NB4 (cell line): ENCODE results near the gene GPC5.

Source experiments
- CTCF ChIP-seq: IDR thresholded peaks from one replicate; pipeline ENCODE4 v1.5.1; 2012; ENCODE audit warnings: low read depth, low read length
- MYC ChIP-seq: IDR thresholded peaks from 2 replicates; pipeline ENCODE4 v1.6.1; 2011; ENCODE audit warnings: low read depth, low read length
- POLR2A ChIP-seq: IDR thresholded peaks from 2 replicates; pipeline ENCODE4 v1.6.1; 2011; ENCODE audit warnings: mild to moderate bottlenecking; ENCODE audit not compliant: insufficient read length; ENCODE audit errors: extremely low read depth
- TF ChIP-seq, protein P1 (sequence below): IDR thresholded peaks from 2 replicates; pipeline ENCODE4 v1.6.1; 2011; ENCODE audit warnings: low read depth, low read length

DNA sequence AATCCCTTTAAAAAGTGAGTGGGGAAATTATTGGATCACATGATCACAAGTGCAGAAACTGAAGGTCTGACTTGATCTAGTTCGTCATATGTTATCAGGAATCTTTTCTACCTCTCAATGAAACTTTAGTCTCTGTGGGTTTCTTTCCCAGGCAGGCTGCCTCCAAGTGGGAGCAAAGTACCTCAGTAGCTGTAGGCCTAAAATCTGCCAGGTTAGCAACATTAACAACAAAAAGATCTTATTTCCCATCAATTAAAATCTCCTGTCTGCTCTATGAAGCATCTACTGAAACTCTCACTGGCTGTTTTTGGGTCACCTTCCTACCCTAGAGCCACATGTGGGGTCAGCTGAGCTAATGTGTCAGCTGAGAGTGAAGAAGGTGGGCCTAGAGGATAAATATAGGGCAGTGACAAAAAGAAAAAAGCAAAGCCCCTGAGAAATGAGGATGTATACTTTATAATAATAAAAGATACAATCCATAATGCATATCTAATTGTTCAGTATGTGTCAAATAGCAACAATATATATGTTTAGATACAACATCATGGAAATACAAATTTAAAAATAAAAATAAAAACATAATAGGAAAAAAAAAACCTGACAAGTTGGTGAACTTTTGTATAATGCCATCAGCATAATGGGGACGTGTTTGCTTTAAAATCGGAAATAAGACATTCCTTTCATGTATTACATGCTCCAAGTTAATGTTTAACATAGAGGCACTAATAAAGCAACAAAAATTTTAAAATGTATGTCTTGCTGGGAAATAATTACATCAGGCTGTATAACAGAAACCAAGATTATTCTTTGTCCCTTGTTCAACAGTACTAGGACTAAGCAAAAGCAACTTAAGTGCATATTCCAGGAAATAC lies 141.1 kb downstream of the GPC5 start:
- TF ChIP-seq CTCF (no peak), POLR2A (no peak), MYC (no peak)
- TF ChIP-seq, protein P1, sequence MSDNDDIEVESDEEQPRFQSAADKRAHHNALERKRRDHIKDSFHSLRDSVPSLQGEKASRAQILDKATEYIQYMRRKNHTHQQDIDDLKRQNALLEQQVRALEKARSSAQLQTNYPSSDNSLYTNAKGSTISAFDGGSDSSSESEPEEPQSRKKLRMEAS = no peak
